ENCODE measurements around the gene RALGAPA2.

DNA sequence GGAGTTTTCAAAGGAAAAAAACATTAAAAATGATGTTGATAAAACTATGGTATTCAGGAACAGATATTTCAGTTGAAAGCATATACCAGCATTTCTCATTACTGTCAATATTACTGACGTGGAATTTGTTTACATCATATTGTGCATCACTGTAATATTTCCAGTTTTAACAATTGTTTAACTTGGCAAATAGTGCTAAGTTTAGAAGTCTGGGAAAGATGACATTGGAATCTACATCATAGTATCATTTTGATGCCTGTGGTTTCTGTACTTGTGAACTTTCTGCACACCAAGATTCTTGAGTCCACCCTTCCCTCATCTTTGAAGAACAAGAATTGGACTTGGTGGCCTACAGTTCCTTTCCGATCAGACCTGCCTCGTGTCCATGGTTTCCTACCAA lies 98.1 kb downstream of the RALGAPA2 start:
- TF ChIP-seq, protein P1, sequence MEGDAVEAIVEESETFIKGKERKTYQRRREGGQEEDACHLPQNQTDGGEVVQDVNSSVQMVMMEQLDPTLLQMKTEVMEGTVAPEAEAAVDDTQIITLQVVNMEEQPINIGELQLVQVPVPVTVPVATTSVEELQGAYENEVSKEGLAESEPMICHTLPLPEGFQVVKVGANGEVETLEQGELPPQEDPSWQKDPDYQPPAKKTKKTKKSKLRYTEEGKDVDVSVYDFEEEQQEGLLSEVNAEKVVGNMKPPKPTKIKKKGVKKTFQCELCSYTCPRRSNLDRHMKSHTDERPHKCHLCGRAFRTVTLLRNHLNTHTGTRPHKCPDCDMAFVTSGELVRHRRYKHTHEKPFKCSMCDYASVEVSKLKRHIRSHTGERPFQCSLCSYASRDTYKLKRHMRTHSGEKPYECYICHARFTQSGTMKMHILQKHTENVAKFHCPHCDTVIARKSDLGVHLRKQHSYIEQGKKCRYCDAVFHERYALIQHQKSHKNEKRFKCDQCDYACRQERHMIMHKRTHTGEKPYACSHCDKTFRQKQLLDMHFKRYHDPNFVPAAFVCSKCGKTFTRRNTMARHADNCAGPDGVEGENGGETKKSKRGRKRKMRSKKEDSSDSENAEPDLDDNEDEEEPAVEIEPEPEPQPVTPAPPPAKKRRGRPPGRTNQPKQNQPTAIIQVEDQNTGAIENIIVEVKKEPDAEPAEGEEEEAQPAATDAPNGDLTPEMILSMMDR (IDR thresholded peaks at IDR 0.05; ENCODE audit: insufficient read depth, low read length, poor library complexity, severe bottlenecking), result no peak
- no peak for TF ChIP-seq EZH2phosphoT487 (conservative IDR thresholded peaks at IDR 0.05; ENCODE audit: low read length)
